HG03469 (cell line): ENCODE measurements around the gene CHST9.
"Not testable (repeated sequence)": the region's sequence is repeated elsewhere in the genome, so short reads cannot be mapped to it uniquely, and the experiment has no call there.

ENCODE experiments used
- ATAC-seq: cut with Tn5 transposase; IDR thresholded peaks from one replicate; pipeline ENCODE4 v1.9.1; 2021; ENCODE audit warnings: mild to moderate bottlenecking, moderate library complexity, moderate number of reproducible peaks; ENCODE audit not compliant: unreplicated experiment

The CHST9 gene

GRCh38 chr18:27175914-27176313 is 9.2 kb downstream of the CHST9 start:
- no peak for ATAC-seq

- no peak for ATAC-seq
These were observed 9.9 kb downstream of the CHST9 start for GRCh38 chr18:27175245-27175644.

GRCh38 chr18:27171993-27172392 is 13.1 kb downstream of the CHST9 start:
- ATAC-seq: no peak

GRCh38 chr18:27165412-27165811 is 19.7 kb downstream of the CHST9 start:
- no peak for ATAC-seq

GRCh38 chr18:27164905-27165304 is 20.2 kb downstream of the CHST9 start:
- ATAC-seq: no peak

GRCh38 chr18:27163197-27163716 is 21.9 kb downstream of the CHST9 start:
- ATAC-seq: not testable (repeated sequence)

GRCh38 chr18:27149240-27149639 is 35.9 kb downstream of the CHST9 start:
- not testable (repeated sequence) for ATAC-seq

GRCh38 chr18:27144672-27145071 is 40.4 kb downstream of the CHST9 start:
- ATAC-seq: no peak

GRCh38 chr18:27143580-27144287 is 41.4 kb downstream of the CHST9 start:
- no peak for ATAC-seq

GRCh38 chr18:27142891-27143290 is 42.2 kb downstream of the CHST9 start:
- ATAC-seq: no peak

- no peak for ATAC-seq
These were observed 43.2 kb downstream of the CHST9 start for GRCh38 chr18:27141876-27142275.

- no peak for ATAC-seq
These were observed 47.0 kb downstream of the CHST9 start for GRCh38 chr18:27138079-27138478.

GRCh38 chr18:27136208-27136535 is 48.9 kb downstream of the CHST9 start:
- no peak for ATAC-seq

GRCh38 chr18:27135504-27136207 is 49.5 kb downstream of the CHST9 start:
- ATAC-seq: no peak

- no peak for ATAC-seq
These were observed 55.0 kb downstream of the CHST9 start for GRCh38 chr18:27130065-27130630.

- no peak for ATAC-seq
These were observed 60.9 kb downstream of the CHST9 start for GRCh38 chr18:27124196-27124595.

GRCh38 chr18:27121108-27121507 is 64.0 kb downstream of the CHST9 start:
- no peak for ATAC-seq

- no peak for ATAC-seq
These were observed 64.9 kb downstream of the CHST9 start for GRCh38 chr18:27120246-27120645.

- no peak for ATAC-seq
These were observed 66.1 kb downstream of the CHST9 start for GRCh38 chr18:27118973-27119372.

GRCh38 chr18:27114842-27115241 is 70.3 kb downstream of the CHST9 start:
- ATAC-seq: no peak

GRCh38 chr18:27113358-27113757 is 71.8 kb downstream of the CHST9 start:
- no peak for ATAC-seq

- ATAC-seq: no peak
These were observed 74.8 kb downstream of the CHST9 start for GRCh38 chr18:27110319-27110718.
